Erythroblast (primary cell): Measurements from ENCODE around the gene YWHAG.
"Not testable (repeated sequence)": the region's sequence is repeated elsewhere in the genome, so short reads cannot be mapped to it uniquely, and the experiment has no call there.

ENCODE experiments used
- GATA1 ChIP-seq: IDR thresholded peaks from 2 replicates; pipeline ENCODE4 v1.6.1; 2011; ENCODE audit warnings: low read depth, mild to moderate bottlenecking, control low read depth, low read length, moderate library complexity
- POLR2A ChIP-seq: IDR thresholded peaks from 2 replicates; pipeline ENCODE4 v1.6.1; 2011; ENCODE audit warnings: mild to moderate bottlenecking, low read length

DNA sequence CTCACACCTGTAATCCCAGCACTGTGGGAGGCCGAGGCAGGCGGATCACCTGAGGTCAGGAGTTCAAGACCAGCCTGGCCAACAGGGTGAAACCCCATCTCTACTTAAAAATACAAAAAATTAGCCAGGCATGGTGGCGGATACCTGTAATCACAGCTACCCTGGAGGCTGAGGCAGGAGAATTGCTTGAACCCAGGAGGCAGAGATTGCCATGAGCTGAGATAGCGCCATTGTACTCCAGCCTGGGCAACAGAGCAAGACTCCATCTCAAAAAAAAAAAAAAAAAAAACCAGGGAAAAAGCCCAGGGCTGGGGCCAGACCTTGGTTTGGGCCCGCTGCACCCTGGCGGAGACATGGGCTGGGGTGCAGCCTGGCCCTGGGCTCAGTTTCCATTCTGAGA, 47.0 kb downstream of the YWHAG start:
- TF ChIP-seq POLR2A, GATA1: not testable (repeated sequence)
